ENCODE measurements around the gene KCNN4.

GRCh38 chr19:43731346-43731745 lies 49.4 kb downstream of the KCNN4 start:
- TF ChIP-seq GATA3 (IDR thresholded peaks at IDR 0.05; ENCODE audit: low read depth, low read length) (no peak), GATA2 (IDR thresholded peaks at IDR 0.05; ENCODE audit: low read depth, low read length) (no peak)
